ENCODE data around the gene TBC1D25. TPM values are rescaled to one million over a fixed set of nuclear protein-coding genes. Genes with fewer than 3 reads are reported as not detected.

TBC1D25 gene
- polyA plus RNA-seq, 1 of the 3 experiments (the other 2 are of a cell fraction), result 18.4 TPM

DNA sequence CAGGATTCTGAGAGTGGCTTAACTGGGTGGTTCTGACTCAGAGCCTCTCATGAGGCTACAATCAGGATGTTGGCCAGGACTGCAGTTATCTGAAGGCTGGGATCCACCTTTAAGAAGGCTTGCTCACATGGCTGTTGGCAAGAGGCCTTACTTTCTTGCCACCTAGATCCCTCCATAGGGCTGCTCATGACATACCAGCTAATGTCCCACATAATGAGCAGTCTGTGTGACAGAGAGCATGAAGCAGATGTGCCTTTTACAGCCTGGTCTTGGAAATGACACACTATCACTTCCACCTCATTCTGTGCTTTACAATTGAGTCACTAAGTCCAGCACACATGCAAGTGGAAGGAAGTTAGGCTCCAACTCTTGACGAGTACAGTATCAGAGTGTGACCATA lies 30.4 kb downstream of the TBC1D25 start:
- CTCF ChIA-PET, result no interaction called here
- peaks cover 12% of the 10 kb centered on the region for H3F3A ChIP-seq (replicated peaks; ENCODE audit: insufficient read depth)
- H3K4me1 ChIP-seq (ENCODE audit: control insufficient read depth in 1 of 2, insufficient read depth in 2 of 2, low read depth in 1 of 2, low read length in 1 of 2), result no peaks in the 10 kb centered on the region; a peak in 1 of 4 replicates
- peaks cover 2% of the 10 kb centered on the region for H3K79me2 ChIP-seq (ENCODE audit: insufficient read depth)
- no peaks in the 10 kb centered on the region for H3K36me3 ChIP-seq (replicated peaks in 1 of 2; ENCODE audit: control insufficient read depth in 1 of 2, insufficient read depth in 2 of 2, low read length in 1 of 2)
- no peaks in the 10 kb centered on the region for H3K9me2 ChIP-seq
- POLR2A ChIA-PET, result no interaction called here
- no peaks in the 10 kb centered on the region; the same call in 1 of the 2 replicates for H3K27me3 ChIP-seq (ENCODE audit: insufficient read depth)
- no peaks in the 10 kb centered on the region for H3K9me3 ChIP-seq
- TF ChIP-seq SIN3A (IDR thresholded peaks at IDR 0.05; ENCODE audit: borderline replicate concordance, low read depth, low read length), result no peak
- no peak for TF ChIP-seq TAF1 (IDR thresholded peaks at IDR 0.05; ENCODE audit: borderline replicate concordance, low read depth, low read length)
- TF ChIP-seq, protein P1, sequence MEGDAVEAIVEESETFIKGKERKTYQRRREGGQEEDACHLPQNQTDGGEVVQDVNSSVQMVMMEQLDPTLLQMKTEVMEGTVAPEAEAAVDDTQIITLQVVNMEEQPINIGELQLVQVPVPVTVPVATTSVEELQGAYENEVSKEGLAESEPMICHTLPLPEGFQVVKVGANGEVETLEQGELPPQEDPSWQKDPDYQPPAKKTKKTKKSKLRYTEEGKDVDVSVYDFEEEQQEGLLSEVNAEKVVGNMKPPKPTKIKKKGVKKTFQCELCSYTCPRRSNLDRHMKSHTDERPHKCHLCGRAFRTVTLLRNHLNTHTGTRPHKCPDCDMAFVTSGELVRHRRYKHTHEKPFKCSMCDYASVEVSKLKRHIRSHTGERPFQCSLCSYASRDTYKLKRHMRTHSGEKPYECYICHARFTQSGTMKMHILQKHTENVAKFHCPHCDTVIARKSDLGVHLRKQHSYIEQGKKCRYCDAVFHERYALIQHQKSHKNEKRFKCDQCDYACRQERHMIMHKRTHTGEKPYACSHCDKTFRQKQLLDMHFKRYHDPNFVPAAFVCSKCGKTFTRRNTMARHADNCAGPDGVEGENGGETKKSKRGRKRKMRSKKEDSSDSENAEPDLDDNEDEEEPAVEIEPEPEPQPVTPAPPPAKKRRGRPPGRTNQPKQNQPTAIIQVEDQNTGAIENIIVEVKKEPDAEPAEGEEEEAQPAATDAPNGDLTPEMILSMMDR (IDR thresholded peaks at IDR 0.05), result no peak
- TF ChIP-seq FOXM1 (IDR thresholded peaks at IDR 0.05; ENCODE audit: low read depth), result no peak
- no peak for TF ChIP-seq SMC3 (IDR thresholded peaks at IDR 0.05; ENCODE audit: low read depth, low read length)
- TF ChIP-seq, protein P2, sequence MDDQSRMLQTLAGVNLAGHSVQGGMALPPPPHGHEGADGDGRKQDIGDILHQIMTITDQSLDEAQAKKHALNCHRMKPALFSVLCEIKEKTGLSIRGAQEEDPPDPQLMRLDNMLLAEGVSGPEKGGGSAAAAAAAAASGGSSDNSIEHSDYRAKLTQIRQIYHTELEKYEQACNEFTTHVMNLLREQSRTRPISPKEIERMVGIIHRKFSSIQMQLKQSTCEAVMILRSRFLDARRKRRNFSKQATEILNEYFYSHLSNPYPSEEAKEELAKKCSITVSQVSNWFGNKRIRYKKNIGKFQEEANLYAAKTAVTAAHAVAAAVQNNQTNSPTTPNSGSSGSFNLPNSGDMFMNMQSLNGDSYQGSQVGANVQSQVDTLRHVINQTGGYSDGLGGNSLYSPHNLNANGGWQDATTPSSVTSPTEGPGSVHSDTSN (IDR thresholded peaks at IDR 0.05), result no peak
- TF ChIP-seq TCF12 (IDR thresholded peaks at IDR 0.05), result no peak
- no peak for TF ChIP-seq RCOR1 (IDR thresholded peaks at IDR 0.05; ENCODE audit: low read length)
- TF ChIP-seq EZH2phosphoT487 (IDR thresholded peaks at IDR 0.05; ENCODE audit: borderline replicate concordance, low read depth), result no peak
- TF ChIP-seq RAD21 (IDR thresholded peaks at IDR 0.05; ENCODE audit: low read length), result no peak
- TF ChIP-seq FOSL2 (IDR thresholded peaks at IDR 0.05; ENCODE audit: borderline replicate concordance, low read depth), result no peak
- no peak for TF ChIP-seq ELF1 (IDR thresholded peaks at IDR 0.05)
- TF ChIP-seq POLR2AphosphoS5 (IDR thresholded peaks at IDR 0.05; ENCODE audit: low read depth, low read length), result no peak
- no peak for TF ChIP-seq YY1 (IDR thresholded peaks at IDR 0.05; ENCODE audit: low read depth)
- 44% methylated on average over 1 of the region's 1 CpG for WGBS (ENCODE audit: low lambda C conversion rate)
- no peak overlapping the region for H3K27ac ChIP-seq (ENCODE audit: low read depth in 2 of 2, low read length in 1 of 2)
- no peak overlapping the region for H3K9ac ChIP-seq
- H3K4me3 ChIP-seq (ENCODE audit: low read depth in 2 of 2, low read length in 1 of 2), result no peak overlapping the region
- no peak overlapping the region for H3K4me2 ChIP-seq
- H4K20me1 ChIP-seq (ENCODE audit: insufficient read depth), result no peaks in the 10 kb centered on the region
- H2AFZ ChIP-seq (ENCODE audit: low read depth), result no peak overlapping the region
- DNase-seq, result no peak

DNA sequence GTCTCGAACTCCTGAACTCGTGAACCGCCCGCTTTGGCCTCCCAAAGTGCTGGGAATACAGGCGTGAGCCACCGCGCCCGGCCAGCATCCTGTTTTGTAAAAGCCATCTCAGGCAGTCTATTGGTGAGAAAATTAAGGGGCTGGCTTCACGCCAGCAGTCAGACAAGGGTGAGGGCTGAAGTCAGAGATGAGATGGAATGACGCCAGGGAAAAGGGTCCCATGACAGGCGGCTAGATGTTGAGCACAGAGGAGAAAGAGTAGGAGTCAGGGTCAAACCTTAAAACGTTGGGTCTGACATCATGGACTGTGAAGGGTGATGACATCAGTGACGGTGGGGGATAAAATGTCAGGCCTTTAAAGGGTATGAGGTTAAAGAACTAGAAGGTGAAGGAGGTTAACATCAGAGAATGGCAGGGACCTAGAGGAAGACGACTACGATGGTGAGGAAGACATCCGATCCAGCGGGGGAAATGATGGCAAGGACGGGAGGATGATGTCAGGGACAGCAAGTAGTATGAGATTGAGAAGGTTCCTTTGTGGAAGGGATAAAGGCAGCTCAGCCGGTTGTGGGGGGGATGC lies 34.3 kb downstream of the TBC1D25 start:
- no peaks in the 10 kb centered on the region for H3K9me3 ChIP-seq
- H3K9ac ChIP-seq, result peak overlapping the region; percentile 98
- peak overlapping the region; percentile 49; the same call in 1 of the 2 replicates for H3K4me2 ChIP-seq
- peaks cover 24% of the 10 kb centered on the region for H3K79me2 ChIP-seq (ENCODE audit: insufficient read depth)
- H3F3A ChIP-seq (replicated peaks; ENCODE audit: insufficient read depth), result peaks cover 27% of the 10 kb centered on the region
- H3K4me1 ChIP-seq (ENCODE audit: control insufficient read depth in 1 of 2, insufficient read depth in 2 of 2, low read depth in 1 of 2, low read length in 1 of 2), result peaks cover 0 to 11% of the 10 kb centered on the region in 2 experiments; a peak in 2 of 4 replicates
- ChIA-PET CTCF (interaction anchor here (0.7 kb wide), 1 partner anchor 675 kb away, joined by 3 read pairs; no protein-coding TSS in a partner anchor), POLR2A (interaction anchor here (0.7 to 1.3 kb wide), 3 partner anchors 34 to 94 kb away, joined by 3 to 4 read pairs (median 3); partner anchors contain the start of gene TBC1D25)
- H2AFZ ChIP-seq (ENCODE audit: low read depth), result peak overlapping the region; percentile 54; the same call in 1 of the 2 replicates
- peak; percentile 40 for DNase-seq
- H3K27me3 ChIP-seq (ENCODE audit: insufficient read depth), result no peaks in the 10 kb centered on the region; the same call in 1 of the 2 replicates
- H3K9me2 ChIP-seq, result no peaks in the 10 kb centered on the region
- 14% methylated on average over 19 of the region's 19 CpGs for WGBS (ENCODE audit: low lambda C conversion rate)
- H3K27ac ChIP-seq (ENCODE audit: low read depth in 2 of 2, low read length in 1 of 2), result peak overlapping the region; percentile 75 to 91
- peaks cover 15 to 25% of the 10 kb centered on the region in 2 experiments for H3K36me3 ChIP-seq (replicated peaks in 1 of 2; ENCODE audit: control insufficient read depth in 1 of 2, insufficient read depth in 2 of 2, low read length in 1 of 2)
- peak overlapping the region; percentile 65 to 82 for H3K4me3 ChIP-seq (ENCODE audit: low read depth in 2 of 2, low read length in 1 of 2)
- no peaks in the 10 kb centered on the region for H4K20me1 ChIP-seq (ENCODE audit: insufficient read depth)
- TF ChIP-seq FOXM1 (IDR thresholded peaks at IDR 0.05; ENCODE audit: low read depth) (no peak), YY1 (IDR thresholded peaks at IDR 0.05; ENCODE audit: low read depth) (no peak), POLR2AphosphoS5 (IDR thresholded peaks at IDR 0.05; ENCODE audit: low read depth, low read length) (no peak), RXRA (IDR thresholded peaks at IDR 0.05; ENCODE audit: borderline replicate concordance, low read depth) (no peak), NFIC (IDR thresholded peaks at IDR 0.05; ENCODE audit: borderline replicate concordance) (no peak), EZH2phosphoT487 (IDR thresholded peaks at IDR 0.05; ENCODE audit: borderline replicate concordance, low read depth) (no peak), SIN3A (IDR thresholded peaks at IDR 0.05; ENCODE audit: borderline replicate concordance, low read depth, low read length) (no peak), USF1 (IDR thresholded peaks at IDR 0.05; ENCODE audit: borderline replicate concordance, low read depth) (no peak), RFX5 (IDR thresholded peaks at IDR 0.05; ENCODE audit: low read length) (no peak), ZBTB33 (IDR thresholded peaks at IDR 0.05; ENCODE audit: borderline replicate concordance, low read depth) (no peak)
- TF ChIP-seq, protein P1 (IDR thresholded peaks at IDR 0.05), result no peak
